GM04503 (cell line): ENCODE data around the gene NRXN2.

Experiments used
- DNase-seq: peaks from one replicate; pipeline ENCODE4 v3.0.0-alpha.2; 2012; ENCODE audit warnings: low read depth

The NRXN2 gene

GRCh38 chr11:64649291-64649697 is 73.7 kb downstream of the NRXN2 start:
- no peak for DNase-seq

GRCh38 chr11:64648551-64648950 is 74.4 kb downstream of the NRXN2 start:
- no peak for DNase-seq

GRCh38 chr11:64647019-64647779 is 75.8 kb downstream of the NRXN2 start:
- DNase-seq: no peak

DNA sequence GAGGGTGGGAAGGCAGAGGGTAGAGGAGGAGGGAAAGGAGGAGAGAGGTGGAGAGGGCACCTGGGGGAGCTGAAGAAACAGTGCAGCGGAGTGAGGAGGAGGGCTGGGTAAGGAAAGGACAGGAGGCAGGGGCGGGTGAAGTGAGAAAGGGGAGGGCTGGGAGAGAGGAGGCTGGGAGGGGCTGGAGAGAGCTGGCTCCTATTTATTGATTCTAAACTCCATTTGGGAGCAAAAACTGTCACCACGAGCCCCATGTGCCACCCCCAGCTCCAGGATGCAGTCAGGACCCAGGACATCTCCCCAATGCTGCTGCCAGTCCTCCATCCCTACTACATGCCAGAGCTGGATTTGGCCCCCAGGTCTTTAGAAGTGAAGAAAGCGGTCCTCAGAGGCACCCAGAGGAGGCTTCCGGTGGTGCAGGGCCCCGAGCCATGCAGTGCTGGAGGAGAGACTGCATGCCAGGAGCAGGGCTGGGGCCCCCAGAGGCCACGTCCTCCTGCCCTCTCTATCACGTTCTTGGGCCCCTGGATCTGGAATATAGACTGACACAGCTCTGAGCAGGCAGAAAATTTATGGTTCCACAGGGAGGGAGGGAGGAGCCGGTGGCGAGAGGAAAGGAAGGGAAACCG is 78.2 kb downstream of the NRXN2 start:
- DNase-seq: no peak

DNA sequence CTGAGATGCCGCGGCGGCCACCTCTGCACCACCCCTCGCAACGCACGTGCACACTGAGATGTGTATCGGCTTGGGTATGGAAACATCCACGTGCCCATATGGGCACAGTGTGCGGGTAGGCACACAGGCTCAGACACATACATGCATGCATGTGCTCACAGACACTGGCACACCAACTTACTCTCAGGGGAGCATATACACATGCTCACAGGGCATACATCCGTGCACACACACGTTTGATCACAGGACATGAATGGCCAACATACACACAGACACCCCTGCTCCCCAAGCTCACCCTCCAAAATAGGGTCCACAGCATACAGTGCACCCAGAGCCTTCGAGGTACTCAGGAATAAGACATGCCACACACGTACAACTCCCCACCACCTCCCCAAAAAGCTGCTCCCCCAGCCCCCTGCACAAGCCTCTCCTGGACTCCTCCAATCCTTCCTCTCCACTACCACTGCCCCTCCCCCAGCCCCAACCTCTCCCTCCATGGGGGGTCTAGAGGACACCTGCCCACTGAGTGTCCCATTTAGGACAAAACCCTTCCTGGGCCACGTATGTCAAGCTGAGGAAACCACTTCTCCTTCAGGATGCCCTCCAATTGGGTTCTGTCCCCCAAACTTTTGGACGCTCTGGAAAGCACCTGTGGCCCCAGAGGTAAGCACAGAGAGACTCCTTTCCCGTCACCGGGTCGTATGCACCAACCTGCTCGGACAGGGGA is 78.9 kb downstream of the NRXN2 start:
- DNase-seq: no peak

GRCh38 chr11:64643256-64643881 is 79.6 kb downstream of the NRXN2 start:
- no peak for DNase-seq

- no peak for DNase-seq
Measured at GRCh38 chr11:64642871-64643255, 80.1 kb downstream of the NRXN2 start.

DNA sequence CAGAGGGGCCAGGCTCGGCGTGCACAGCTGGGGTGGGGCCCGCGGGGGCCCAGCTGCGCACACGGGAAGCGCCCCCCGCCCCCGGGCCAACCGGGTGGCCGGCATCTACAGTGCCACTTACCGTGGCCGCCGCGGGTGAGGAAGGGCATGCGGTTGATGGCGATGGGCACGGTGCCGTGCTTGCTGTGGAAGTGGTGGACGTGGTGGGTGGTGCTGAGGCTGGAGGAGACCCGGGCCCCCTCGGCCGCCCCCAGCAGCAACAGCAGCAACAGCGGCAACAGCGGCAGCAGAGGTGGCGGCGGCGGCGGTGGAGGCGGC is 80.6 kb downstream of the NRXN2 start:
- no peak for DNase-seq

- no peak for DNase-seq
Measured at GRCh38 chr11:64641596-64642417, 81.2 kb downstream of the NRXN2 start.

DNA sequence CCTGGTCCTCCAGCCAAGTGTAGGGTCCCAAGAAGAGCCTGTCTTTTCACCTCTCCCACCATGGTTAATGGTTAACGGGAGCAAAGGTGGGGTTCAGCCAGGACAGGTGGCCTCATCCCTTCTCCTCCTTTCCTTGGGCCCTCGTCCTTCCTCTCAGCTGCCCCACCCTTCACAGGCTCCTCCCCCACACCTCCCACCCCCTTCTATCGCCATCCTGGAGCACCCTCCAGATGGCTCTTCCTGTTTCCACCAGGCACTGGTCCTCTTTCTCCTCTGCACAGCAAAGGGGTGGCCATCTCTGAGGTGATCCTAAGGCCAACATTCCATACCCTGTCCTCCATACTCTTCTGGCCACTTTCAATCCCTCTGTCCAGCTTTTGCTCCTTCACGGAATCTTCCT is 83.1 kb downstream of the NRXN2 start:
- no peak for DNase-seq

GRCh38 chr11:64638829-64639228 is 84.2 kb downstream of the NRXN2 start:
- no peak for DNase-seq

DNA sequence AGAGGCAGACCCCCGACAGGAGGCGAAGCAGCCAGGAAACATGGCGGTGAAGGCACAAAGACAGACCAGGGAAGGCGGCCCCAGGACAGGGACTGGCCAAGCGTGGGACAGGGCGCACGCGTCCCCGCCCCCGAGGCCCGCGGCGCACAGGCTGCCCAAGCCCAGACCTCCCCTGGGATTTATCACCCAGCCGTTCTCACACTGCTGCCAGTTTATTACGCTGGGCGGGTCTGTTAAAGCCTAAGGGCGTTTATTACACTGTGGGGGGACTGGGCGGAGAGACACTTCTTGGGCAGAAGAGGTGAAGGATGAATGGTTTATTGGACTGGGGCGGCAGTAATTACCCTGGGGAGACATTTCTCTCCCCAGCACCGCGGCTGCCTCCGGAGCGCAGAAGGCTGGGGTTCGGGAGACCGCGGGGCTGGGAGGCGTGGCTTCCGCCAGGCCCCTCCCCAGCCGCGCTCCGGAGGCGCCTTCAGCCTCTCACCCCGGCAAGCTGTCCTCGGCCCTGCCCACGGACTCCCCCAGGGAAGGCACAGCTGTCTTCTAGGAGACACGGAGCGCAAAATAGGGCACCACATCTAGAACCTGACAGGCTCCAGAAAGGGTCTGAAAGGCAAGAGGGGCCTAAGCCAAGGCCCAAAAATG is 84.9 kb downstream of the NRXN2 start:
- DNase-seq: no peak

DNA sequence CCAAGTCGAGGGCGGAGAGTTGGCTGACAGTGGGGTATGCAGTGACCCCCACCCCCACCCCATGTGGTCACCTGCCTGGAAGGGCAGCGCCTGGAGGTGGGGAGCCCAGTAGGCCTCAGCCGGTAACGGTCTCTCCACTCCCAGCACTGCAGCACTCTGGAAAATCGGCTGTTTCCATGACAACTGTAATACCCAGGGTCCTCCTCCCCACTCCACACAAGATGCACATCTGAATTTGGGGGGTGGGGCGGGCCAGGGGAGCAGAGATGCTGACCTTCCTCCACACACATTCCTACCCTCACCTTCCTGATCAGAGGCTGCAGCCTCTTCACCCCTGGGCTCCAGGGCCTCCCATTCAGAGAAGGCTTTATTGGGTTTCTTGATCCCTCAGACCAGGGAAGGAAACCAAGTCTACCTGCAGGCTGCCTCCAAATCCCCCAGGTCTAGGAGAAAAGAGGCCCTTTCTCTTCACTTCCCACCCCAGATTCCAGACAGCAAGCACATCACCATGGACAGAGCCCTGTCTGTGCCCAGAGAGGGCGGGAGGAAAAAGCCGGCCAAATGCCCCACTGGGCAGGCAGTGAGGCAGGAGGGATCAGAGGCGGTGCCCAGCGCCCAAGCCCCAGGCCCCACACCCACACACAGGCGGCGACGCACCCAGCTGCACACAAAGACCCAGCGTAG is 85.5 kb downstream of the NRXN2 start:
- no peak for DNase-seq

DNA sequence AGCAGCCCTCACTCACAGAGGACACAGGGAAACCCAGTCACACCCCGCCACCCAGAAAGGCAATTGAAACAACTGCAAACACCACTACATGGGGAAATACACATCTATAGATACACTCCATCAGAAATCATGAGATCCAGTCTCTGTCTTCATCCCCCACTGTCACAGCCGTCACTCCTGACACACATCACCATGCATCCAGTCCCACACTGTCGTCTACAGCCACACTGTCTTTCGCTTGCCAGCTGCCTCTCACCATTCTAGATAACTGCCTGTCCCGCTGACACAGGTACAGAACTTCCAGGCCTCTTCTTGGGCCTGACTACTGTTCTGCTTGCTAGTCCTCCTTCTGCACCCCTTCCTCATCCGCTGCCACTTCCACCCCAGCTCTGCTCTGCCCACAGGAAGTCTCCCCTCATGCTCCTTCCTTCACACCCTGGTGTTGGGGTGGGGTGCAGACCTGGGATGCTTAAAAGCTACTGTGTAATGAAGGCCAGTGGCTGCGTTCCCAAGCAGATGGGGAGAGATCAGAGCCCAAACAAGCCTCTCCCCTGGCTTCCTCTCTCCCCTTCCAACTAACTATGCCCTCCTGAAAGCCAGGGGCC is 89.3 kb downstream of the NRXN2 start:
- DNase-seq: no peak

DNA sequence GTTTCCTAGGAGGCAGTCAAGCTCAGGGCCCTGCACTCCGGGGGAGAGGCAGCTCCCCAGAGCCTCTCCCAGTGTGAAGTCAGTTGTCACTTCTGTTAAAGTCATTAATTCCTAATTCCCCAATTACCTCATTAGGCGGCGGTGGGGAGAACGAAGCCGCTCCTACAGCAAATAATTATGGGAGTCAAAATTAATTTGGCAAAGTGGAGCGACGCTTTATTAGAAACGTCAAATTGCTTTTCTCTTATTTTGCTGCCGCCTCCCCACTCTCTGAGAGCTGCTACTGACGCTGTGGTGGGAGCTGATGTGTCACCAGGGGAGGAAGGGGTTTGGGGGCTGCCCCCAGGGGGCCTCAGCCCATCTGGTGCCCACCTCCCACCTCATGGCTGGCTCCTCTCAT is 90.3 kb downstream of the NRXN2 start:
- no peak for DNase-seq

DNA sequence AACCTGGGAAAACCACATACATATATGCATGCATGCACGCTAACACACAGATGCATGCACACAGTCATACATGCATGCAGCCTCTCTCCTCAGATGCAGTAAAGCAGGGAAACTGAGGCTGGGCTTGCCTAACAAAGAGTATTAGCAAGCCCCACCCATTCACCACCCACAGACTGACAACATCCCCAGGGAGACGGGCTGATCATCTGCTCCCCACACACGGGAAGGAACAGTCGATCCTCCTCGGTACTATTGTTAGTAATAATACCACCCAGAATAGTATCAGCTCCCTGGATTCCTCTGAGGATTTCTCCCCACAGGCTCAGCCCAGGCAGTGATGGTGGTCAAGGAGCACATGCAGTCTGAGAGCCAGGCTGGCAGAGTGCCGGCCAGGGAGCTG is 90.8 kb downstream of the NRXN2 start:
- DNase-seq: no peak

GRCh38 chr11:64631675-64632074 is 91.3 kb downstream of the NRXN2 start:
- no peak for DNase-seq

GRCh38 chr11:64629796-64630562 is 93.0 kb downstream of the NRXN2 start:
- no peak for DNase-seq

DNA sequence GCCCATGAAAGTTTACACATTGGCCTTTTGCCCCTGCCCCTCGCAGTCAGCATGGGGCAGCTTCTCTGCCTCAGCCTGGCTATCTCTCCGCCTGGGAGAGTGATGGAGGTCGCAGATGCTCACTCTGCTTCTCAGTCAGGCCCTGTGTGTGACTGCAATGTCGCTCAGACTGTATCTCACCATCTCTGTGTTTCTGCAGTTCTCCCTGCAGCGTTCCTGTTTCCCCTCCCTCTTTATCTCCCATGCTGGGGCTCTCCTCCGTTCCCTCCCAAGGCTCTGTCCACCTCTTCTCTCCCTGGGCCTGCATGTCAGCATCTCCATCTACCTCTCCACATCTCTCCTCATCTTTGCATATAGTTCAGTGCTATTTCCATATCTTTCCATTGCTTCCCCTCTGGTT is 93.9 kb downstream of the NRXN2 start:
- no peak for DNase-seq

- no peak for DNase-seq
Measured at GRCh38 chr11:64628596-64628995, 94.4 kb downstream of the NRXN2 start.
